Measurements from ENCODE around the gene SEC31B. TPM values are rescaled to one million over a fixed set of nuclear protein-coding genes. Genes with fewer than 3 reads are reported as not detected.
A peak's percentile ranks its signal among the peaks of the same experiment; 100 is the strongest.

SEC31B gene
- total RNA-seq, 1 donor from 2014 or later: 2.0 TPM

DNA sequence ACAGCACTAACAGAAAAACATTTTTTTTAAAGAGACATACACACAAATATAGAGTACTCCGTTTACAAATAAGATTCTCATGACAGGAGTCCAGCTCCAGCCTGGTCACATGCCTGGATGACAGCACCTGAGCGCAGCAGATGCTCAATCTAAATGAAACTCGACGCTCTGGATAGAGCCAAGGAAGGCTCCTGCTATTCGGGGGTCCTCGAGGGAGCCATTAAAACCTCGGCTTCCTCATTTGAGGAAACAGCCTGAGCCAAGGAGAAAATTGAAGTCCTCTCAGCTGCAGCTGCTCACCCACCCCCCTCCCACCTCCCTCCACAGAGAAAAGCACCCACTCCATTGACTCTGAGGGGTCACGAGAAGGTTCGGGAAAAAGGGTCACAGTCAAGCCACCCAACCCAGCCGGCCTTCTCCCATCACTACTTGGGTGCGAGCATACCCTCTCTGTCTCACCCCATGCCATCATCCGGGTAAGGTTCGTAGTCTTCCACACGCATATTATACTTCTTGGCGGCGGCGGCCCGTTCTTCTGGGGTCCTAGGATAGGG is 9.3 kb upstream of the SEC31B start:
- peak; percentile 27 for DNase-seq (ENCODE audit: low read depth in 2 of 2)

- peak; percentile 16 to 61 for DNase-seq (ENCODE audit: low read depth in 2 of 2)
Measured at GRCh38 chr10:100528123-100528886, 8.6 kb upstream of the SEC31B start.

GRCh38 chr10:100524638-100525037 is 5.0 kb upstream of the SEC31B start:
- DNase-seq (ENCODE audit: low read depth in 2 of 2): no peak

GRCh38 chr10:100524206-100524605 is 4.5 kb upstream of the SEC31B start:
- no peak for DNase-seq (ENCODE audit: low read depth in 2 of 2)

- DNase-seq (ENCODE audit: low read depth in 2 of 2): no peak
Measured at GRCh38 chr10:100522945-100523344, 3.3 kb upstream of the SEC31B start.

DNA sequence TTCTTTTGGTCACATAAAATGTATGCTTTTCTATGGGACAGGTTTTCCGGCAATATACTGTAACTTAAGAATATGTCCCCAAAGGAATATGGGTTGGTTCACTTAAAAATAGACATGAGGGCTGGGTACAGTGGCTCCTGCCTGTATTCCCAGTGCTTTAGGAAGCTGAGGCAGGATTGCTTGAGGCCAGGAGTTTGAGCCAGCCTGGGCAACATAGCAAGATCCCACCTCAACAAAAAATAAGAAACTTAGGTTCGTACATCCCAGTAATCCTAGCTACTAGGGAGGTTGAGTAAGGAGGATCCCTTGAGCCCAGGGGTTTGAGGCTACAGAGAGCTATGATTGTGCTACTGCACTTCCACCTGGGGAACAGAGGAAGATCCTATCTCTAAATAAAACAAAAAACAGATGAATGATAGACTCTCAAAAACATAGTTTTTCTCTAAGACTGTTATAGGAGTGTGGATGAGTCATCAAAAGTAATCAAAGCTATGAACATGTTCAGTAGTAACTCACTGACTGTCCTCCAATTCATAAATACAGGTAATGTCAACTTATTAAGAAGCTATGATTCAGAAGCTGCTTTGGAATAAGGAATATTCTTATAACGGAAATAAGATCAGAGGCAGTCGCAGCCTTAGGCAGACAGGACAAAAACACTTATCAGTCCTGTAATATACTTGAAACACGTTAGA is 2.6 kb upstream of the SEC31B start:
- no peak for DNase-seq (ENCODE audit: low read depth in 2 of 2)

DNA sequence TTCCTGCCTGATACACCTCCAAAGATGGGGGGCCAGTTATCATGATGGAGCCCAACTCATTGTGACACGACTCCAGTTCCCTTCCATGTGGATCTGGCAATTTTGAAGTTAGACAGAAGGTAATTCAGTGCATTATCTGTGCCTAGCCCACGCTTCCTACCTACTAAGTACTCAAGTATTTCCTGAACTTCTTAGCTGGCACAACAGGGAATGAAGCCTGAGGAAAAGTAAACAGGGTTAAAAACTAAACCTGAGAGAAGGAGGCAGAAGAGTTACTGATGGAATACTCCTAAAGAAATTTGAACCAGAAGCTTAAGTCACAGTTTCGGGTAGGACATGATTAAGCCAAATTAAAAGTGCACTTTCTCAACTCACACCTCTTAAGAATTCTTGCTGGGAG is 1.1 kb upstream of the SEC31B start:
- peak in 1 of 2 donors; percentile 41 for DNase-seq (ENCODE audit: low read depth in 2 of 2)

GRCh38 chr10:100518761-100519241 is 860 bp downstream of the SEC31B start:
- DNase-seq (ENCODE audit: low read depth in 2 of 2): peak; percentile 66 to 76

- DNase-seq (ENCODE audit: low read depth in 2 of 2): peak; percentile 20 to 40
Measured at GRCh38 chr10:100516847-100517246, 2.8 kb downstream of the SEC31B start.

GRCh38 chr10:100515612-100516011 is 4.0 kb downstream of the SEC31B start:
- DNase-seq (ENCODE audit: low read depth in 2 of 2): no peak

DNA sequence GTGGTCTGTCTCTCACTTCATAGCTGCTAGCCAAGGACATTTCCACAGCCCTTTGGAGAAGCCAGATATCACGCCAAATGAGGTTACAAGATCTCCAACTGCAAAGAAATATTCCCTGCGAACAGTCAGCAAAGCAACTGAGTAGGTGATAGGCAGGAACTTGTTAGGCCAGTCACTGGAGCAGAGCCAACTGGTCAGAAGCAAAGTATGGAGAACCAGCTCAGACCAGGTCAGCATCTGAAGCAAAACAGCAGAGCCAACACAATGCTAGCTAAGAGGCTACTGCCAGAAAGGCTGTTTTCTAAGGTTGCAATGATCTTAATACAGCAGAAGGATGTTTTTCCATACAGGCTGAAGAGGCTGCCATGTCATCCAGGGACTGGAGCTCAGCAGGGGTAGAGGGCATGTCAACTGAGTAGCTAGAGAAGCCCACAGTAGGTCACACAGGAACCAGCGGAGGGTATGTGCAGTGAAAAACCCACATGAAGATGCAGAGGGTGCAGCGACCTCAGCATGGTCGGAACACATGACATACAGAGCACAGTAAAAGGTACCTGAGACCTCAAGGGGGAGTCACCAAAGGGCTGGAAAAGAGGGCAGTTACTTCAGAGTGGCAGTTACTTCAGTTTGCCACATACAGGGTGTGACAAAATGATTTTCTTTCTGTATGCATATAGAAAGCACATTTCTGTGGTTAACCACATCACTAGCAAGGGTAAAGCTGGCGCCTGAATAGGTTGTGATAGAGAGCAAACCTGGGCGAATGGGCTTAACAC is 8.9 kb downstream of the SEC31B start:
- no peak for DNase-seq (ENCODE audit: low read depth in 2 of 2)

- DNase-seq (ENCODE audit: low read depth in 2 of 2): no peak
Measured at GRCh38 chr10:100509241-100509840, 10.3 kb downstream of the SEC31B start.

DNA sequence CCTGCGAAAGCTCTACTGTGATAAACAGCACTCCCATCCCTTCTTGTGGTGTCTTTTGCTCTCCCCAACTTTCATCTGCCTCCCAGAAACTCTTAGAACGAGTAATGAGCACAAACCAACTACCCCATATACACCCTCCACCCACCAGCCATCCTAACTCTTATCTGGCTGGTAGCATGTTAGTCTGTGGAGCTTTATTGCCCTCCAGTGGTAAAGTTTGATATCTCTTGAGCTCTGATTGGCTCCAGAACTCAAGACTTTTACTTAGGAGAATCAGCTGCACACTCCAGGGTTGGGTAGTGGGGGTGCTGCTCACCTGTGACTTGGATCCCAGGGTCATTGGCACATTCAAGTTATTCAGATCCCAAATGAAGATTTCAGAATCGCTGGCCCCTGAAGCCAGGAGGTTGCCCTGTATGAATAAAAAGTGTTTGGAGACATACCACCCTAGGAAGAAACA is 10.9 kb downstream of the SEC31B start:
- DNase-seq (ENCODE audit: low read depth in 2 of 2): peak; percentile 55 to 67

DNA sequence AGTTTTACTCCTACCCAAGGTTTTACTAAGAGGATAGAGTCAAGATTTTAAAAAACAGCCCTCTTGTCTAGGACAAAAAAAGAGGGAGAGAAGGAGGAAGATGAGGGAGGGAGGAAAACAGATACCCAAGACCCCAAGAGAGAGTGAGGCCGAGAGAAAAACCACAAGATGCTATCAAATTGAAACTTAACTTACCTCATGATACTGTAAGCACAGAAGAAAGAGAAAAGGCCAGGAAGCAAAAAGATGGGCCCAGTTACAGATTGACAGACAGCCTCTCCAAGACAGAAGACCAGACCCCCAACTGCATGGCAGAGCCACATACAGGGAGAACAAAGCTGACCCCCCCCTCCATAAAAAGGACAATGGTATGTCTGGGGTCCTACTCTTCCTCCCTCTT is 11.4 kb downstream of the SEC31B start:
- no peak for DNase-seq (ENCODE audit: low read depth in 2 of 2)

DNA sequence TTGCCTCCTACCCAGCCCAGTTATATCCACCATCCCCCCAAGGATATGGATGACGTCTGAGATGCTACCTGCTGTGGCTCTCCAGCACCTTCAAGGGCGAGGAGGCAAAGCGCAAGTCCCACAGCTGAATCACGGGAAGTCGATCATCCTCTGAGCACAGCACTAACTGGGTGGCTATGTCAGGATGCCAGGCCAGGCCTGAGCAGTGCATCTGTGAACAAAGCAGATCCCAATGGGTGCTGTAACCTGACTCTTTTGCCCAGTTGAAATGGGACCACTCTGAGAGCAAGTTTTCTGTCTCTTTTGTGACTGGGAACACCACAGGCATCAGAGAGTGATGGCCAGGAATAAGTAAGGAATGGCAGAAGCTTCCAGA is 12.3 kb downstream of the SEC31B start:
- no peak for DNase-seq (ENCODE audit: low read depth in 2 of 2)

DNA sequence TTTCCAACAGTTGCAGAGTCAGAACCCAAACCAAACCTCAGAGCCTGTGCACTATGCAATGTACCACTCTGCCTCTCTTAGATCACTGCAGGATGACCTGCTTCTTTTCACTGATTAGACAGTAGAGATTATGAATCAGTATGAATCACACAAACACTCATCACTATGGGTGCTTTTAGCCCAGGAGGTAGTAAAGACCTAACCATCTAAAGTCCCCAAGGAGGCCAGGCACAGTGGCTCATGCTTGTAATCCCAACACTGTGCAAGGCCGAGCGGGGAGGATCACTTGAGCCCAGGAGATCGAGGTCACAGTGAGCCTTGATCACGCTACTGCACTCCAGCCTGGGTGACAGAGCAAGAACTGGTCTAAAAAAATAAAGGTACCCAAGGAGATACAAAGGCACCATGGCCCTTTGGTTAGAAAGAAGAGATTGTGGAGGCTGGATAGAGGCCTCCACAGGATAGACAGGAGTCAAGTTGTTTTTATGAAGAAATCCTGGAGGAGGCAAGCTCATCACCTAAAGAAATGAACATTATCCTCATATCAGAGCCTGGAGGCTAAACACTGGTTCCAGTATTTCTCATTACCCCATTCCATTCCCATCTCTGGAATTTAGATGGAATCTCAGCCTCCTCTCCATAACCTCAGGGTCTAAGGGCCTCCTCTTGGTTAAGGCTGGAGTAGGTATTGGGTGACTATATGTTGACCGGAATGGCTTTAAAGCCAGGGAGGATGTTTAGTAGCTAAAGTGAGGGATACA is 12.9 kb downstream of the SEC31B start:
- DNase-seq (ENCODE audit: low read depth in 2 of 2): no peak

GRCh38 chr10:100505164-100505563 is 14.5 kb downstream of the SEC31B start:
- no peak for DNase-seq (ENCODE audit: low read depth in 2 of 2)

DNA sequence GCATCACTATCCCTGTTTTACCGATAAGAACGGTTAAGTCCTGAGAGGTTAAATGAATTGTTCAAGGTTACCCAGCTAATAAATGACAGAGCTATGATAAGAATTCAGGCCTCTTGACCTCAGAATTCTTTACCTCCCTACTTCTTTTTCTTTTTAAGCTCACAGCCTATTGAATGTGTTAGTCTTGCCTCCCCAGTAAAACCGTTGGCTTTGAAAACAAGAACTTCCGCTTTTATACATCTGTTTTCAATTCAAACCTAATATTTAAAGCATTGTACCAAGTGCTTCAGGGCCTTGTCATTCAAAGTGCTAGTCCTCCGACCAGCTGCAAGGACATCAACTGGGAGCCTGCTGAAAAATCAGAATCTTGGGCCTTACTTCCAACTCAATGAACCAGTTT is 15.6 kb downstream of the SEC31B start:
- DNase-seq (ENCODE audit: low read depth in 2 of 2): no peak

- no peak for DNase-seq (ENCODE audit: low read depth in 2 of 2)
Measured at GRCh38 chr10:100502926-100503494, 16.7 kb downstream of the SEC31B start.

DNA sequence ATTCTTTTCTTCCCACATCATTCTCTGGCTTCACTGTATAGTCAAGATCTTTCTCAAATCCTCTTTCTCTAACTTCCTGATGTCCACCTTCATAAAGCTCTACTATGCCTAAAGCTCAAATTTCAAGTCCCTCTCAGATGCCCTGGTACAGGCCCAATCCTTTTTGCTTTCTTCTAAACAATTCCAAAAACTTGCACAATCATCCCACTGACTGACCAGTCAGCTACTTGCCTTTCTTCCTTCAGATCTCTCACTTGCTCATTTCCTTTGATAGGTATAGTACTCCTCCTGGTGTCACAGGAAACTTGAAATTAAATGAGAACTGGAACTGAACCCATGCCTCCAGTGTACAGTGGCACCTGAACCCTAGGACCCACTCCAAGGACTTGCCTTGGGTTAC is 18.2 kb downstream of the SEC31B start:
- no peak for DNase-seq (ENCODE audit: low read depth in 2 of 2)
